ENCODE data around the gene RECQL5. TPM values are rescaled to one million over a fixed set of nuclear protein-coding genes. Genes with fewer than 3 reads are reported as not detected.

The RECQL5 gene
- polyA plus RNA-seq, 1 donor (not counting 4 experiments of a cell fraction or from before 2014, with no cell fraction given): 11.9 TPM

DNA sequence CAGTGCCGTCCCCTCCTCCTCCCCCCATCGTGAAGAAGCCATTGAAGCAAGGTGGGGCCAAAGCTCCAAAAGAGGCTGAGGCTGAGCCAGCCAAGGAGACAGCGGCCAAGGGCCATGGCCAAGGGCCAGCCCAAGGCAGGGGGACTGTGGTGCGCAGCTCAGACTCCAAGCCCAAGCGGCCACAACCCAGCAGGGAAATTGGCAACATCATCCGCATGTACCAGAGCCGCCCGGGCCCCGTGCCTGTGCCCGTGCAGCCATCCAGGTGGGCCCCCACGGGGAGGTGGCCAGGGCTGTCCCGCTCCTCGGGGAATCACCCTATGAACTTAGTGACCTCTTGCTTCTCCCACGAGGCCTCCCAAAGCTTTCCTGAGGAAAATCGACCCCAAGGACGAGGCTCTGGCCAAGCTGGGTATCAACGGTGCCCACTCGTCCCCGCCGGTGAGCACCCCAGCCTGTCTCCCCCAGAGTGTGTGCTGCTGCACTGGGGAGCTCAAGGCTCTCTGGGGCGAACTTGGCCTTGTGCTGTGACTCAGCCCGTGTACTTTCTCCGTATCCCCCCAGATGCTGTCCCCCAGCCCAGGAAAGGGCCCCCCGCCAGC lies 50.3 kb downstream of the RECQL5 start:
- no peaks in the 10 kb centered on the region for H3K79me2 ChIP-seq (ENCODE audit: control insufficient read depth, insufficient read depth, low read length)
- TF ChIP-seq, protein P1, sequence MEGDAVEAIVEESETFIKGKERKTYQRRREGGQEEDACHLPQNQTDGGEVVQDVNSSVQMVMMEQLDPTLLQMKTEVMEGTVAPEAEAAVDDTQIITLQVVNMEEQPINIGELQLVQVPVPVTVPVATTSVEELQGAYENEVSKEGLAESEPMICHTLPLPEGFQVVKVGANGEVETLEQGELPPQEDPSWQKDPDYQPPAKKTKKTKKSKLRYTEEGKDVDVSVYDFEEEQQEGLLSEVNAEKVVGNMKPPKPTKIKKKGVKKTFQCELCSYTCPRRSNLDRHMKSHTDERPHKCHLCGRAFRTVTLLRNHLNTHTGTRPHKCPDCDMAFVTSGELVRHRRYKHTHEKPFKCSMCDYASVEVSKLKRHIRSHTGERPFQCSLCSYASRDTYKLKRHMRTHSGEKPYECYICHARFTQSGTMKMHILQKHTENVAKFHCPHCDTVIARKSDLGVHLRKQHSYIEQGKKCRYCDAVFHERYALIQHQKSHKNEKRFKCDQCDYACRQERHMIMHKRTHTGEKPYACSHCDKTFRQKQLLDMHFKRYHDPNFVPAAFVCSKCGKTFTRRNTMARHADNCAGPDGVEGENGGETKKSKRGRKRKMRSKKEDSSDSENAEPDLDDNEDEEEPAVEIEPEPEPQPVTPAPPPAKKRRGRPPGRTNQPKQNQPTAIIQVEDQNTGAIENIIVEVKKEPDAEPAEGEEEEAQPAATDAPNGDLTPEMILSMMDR (optimal IDR thresholded peaks at IDR 0.05 in 1 of 3, IDR thresholded peaks at IDR 0.05 in 1 of 3, conservative IDR thresholded peaks at IDR 0.05 in 1 of 3; ENCODE audit: extremely low read depth in 1 of 3, insufficient read depth in 2 of 3, low read length in 3 of 3): no peak
- TF ChIP-seq EZH2 (IDR thresholded peaks at IDR 0.05; ENCODE audit: low read length): no peak
- H3K4me1 ChIP-seq (ENCODE audit: control insufficient read depth, extremely low read depth, insufficient read depth, low read length): no peaks in the 10 kb centered on the region
- H3K27me3 ChIP-seq (ENCODE audit: control insufficient read depth, extremely low read depth, insufficient read depth, low read length): peaks cover 16% of the 10 kb centered on the region
- H2AFZ ChIP-seq (ENCODE audit: control insufficient read depth, low read length): no peak overlapping the region
- no peak overlapping the region for H3K4me3 ChIP-seq (ENCODE audit: control insufficient read depth in 2 of 3, extremely low read depth in 1 of 3, insufficient read depth in 2 of 3, low read depth in 1 of 3, low read length in 3 of 3)
- FAIRE-seq (no peak), DNase-seq (ENCODE audit: low read depth, low spot score) (no peak)
- no peaks in the 10 kb centered on the region for H3K36me3 ChIP-seq (ENCODE audit: control insufficient read depth in 2 of 2, extremely low read depth in 1 of 2, insufficient read depth in 2 of 2, low read length in 2 of 2)
- dilution Hi-C loops (cut with MboI; ENCODE audit: extremely low pct_ligation_motif_present, low sequenced_read_pairs): no loop called here
- H3K4me2 ChIP-seq (ENCODE audit: control insufficient read depth, extremely low read depth, insufficient read depth, low read depth, low read length): no peak overlapping the region
- H4K20me1 ChIP-seq (ENCODE audit: control insufficient read depth, extremely low read depth, insufficient read depth, low read length): no peaks in the 10 kb centered on the region
- no peaks in the 10 kb centered on the region for H3K9me3 ChIP-seq (ENCODE audit: control insufficient read depth, low read depth, low read length)
- H3K9me1 ChIP-seq (ENCODE audit: control insufficient read depth, extremely low read depth, insufficient read depth, low read length): no peaks in the 10 kb centered on the region
- no peak overlapping the region for H3K9ac ChIP-seq (ENCODE audit: control insufficient read depth, extremely low read depth, insufficient read depth, low read length)
- H3K27ac ChIP-seq (ENCODE audit: control insufficient read depth, insufficient read depth, low read length): no peak overlapping the region

DNA sequence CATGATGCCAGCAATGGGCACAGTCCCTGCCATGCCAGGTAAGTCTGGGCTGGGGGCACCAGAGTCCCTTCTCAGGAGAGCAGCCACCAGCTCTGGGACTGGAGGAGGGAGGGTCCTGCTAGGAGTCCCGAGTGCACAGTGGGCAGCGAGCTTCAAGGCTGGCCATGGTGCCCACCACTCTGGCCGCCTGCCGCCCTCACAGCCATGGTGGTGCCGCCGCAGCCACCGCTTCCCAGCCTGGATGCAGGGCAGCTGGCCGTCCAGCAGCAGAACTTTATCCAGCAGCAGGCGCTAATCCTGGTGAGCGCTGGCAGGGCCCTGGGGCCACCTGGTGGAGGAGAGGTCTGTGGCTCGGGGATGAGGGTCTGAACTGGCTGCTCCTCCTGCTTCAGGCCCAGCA lies 51.7 kb downstream of the RECQL5 start:
- Histone ChIP-seq H3K4me2 (ENCODE audit: control insufficient read depth, extremely low read depth, insufficient read depth, low read depth, low read length) (no peak overlapping the region), H3K27me3 (ENCODE audit: control insufficient read depth, extremely low read depth, insufficient read depth, low read length) (peaks cover 11% of the 10 kb centered on the region), H4K20me1 (ENCODE audit: control insufficient read depth, extremely low read depth, insufficient read depth, low read length) (no peaks in the 10 kb centered on the region), H3K27ac (ENCODE audit: control insufficient read depth, insufficient read depth, low read length) (no peak overlapping the region), H3K9ac (ENCODE audit: control insufficient read depth, extremely low read depth, insufficient read depth, low read length) (no peak overlapping the region), H3K9me3 (ENCODE audit: control insufficient read depth, low read depth, low read length) (no peaks in the 10 kb centered on the region), H3K36me3 (ENCODE audit: control insufficient read depth in 2 of 2, extremely low read depth in 1 of 2, insufficient read depth in 2 of 2, low read length in 2 of 2) (no peaks in the 10 kb centered on the region), H3K4me3 (ENCODE audit: control insufficient read depth in 2 of 3, extremely low read depth in 1 of 3, insufficient read depth in 2 of 3, low read depth in 1 of 3, low read length in 3 of 3) (no peak overlapping the region), H3K79me2 (ENCODE audit: control insufficient read depth, insufficient read depth, low read length) (no peaks in the 10 kb centered on the region), H3K4me1 (ENCODE audit: control insufficient read depth, extremely low read depth, insufficient read depth, low read length) (no peaks in the 10 kb centered on the region), H2AFZ (ENCODE audit: control insufficient read depth, low read length) (no peak overlapping the region), H3K9me1 (ENCODE audit: control insufficient read depth, extremely low read depth, insufficient read depth, low read length) (no peaks in the 10 kb centered on the region)
- dilution Hi-C loops (cut with MboI; ENCODE audit: extremely low pct_ligation_motif_present, low sequenced_read_pairs): no loop called here
- no peak for TF ChIP-seq EZH2 (IDR thresholded peaks at IDR 0.05; ENCODE audit: low read length)
- TF ChIP-seq, protein P1 (optimal IDR thresholded peaks at IDR 0.05 in 1 of 3, IDR thresholded peaks at IDR 0.05 in 1 of 3, conservative IDR thresholded peaks at IDR 0.05 in 1 of 3; ENCODE audit: extremely low read depth in 1 of 3, insufficient read depth in 2 of 3, low read length in 3 of 3): peak in 1 of 3 experiments; percentile 7
- no peak for FAIRE-seq
- no peak for DNase-seq (ENCODE audit: low read depth, low spot score)
